NK-92 (cell line): ENCODE measurements around the gene ASTN2.

Experiments
- DNase-seq: peaks from one replicate; lab custom pipeline; 2025; ENCODE audit not compliant: unreplicated experiment; lab: John Stamatoyannopoulos, UW

ASTN2 gene

DNA sequence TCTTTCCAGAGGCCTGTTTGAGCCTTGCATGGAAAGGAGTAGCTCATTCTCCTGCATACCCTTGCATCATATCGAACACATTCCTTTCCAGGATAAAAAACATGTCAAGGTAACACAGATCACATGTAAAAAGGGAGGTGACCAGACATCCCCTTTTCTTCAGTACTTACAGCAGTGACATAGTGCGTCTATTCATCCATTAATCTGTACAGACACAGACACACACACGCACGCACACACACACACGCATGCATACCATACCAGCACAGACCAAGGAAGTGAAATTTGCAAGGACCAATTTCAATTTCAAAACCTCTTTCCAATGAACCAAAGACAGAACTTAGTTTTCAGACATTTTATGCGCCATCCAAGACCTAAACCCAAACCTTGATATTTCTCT is 1005.2 kb downstream of the ASTN2 start:
- no peak for DNase-seq

DNA sequence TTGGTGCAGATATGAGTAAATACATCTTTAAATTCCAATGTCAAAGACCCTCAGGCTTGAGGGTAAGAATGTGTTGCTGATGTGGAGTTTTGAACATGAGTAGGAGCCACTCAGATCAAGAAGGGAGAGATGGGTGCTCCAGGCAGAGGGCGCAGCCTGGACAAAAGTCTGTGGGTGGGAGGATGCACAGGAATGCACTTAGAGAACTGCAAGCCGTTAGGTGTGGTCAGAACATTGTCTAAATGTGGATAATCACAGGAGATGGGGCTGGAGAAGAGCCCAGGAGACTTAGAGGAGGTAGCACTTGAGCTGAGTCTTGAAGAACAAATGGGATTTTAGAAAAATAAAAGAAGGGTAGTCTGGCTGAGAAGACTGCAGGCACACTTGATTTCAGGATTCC is 1005.7 kb downstream of the ASTN2 start:
- DNase-seq, result no peak

DNA sequence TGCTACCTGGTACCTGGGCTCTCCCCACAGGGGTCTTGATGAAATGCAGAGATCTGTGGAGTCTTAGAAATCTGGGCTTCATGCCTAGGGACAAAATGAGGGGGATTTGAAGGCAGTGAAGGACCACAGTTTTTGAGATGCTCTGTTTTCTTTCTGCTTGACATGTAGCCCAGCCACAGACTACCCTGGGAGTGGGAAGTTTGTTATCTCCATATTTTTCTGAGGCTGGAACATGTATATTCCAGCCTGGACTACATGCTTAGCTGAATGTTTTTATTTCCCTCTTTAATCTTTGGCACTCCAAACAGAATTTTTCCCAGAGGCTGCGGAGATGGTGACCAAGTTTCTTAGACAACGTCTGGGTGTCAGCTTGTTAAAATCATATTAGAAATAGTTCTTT is 1008.4 kb downstream of the ASTN2 start:
- no peak for DNase-seq

DNA sequence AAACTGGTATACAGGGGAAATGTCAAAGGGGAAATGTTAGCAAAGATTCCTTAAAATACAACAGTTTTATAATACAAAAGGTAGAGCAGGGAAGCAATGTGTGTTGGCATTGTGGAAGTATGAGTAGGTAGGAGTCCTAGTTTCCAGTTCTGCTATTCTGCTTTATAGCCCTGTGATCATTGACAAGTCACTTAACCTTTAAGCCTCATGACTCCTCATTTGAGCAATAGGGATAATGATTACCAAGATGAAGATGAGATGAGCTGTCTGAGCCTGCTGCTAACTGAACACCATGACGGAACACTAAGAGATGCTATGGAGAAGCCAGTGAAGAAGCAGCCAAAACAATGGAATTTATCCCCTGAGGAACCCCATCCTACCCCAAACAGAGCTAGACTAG is 1009.5 kb downstream of the ASTN2 start:
- no peak for DNase-seq

DNA sequence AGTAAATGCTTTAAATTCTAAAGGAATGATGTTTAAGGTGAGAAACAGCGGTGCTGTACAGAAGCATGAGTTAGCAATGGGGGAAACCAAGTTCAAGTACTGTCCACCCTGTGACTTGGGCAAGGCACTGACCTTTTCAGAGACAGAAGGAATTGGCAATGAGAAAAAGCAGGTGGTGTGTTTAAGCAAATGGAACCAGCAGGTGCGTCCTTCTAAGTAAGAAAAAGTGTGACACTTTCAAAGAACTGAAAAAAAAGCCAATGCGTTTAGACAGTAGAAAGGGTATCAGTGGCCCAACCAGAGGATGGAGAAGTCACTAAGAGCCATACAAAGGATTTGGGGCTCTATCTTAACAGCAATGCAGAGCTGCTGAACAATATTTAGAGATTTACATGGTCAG is 1010.6 kb downstream of the ASTN2 start:
- DNase-seq, result no peak

DNA sequence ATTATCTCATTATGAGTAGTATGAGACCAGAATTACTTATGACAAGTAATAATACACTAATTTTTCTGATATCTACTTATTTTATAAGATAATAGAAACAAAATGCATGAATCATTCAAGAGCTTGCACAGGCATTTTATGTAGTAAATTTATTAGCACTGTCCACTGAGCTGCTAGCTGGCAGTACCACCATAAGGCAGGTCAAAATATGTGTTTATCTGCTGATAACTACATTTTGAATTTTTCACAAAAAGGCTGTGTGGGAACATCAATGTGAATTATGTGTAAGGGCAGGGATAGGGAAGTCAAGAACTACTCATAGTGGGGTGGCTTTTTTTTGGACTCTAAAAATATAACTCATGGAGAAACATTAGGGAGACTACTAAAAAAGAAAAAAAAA is 1011.7 kb downstream of the ASTN2 start:
- DNase-seq, result no peak

DNA sequence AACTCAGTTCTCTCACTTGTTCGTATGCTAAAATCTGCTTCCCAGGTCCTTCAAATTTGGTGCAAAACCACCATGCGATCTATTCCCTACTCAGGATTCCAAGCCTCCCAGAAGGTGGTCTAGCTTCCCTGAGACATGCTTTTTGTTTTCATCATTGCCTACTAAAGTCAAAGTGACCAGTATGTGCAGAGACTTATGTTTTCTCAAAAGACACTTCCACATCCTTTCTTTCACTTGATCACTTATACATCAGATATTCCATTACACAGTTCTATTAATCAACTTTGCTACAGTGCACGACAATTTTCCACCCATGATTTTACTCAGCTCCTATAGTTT is 1019.2 kb downstream of the ASTN2 start:
- no peak for DNase-seq

DNA sequence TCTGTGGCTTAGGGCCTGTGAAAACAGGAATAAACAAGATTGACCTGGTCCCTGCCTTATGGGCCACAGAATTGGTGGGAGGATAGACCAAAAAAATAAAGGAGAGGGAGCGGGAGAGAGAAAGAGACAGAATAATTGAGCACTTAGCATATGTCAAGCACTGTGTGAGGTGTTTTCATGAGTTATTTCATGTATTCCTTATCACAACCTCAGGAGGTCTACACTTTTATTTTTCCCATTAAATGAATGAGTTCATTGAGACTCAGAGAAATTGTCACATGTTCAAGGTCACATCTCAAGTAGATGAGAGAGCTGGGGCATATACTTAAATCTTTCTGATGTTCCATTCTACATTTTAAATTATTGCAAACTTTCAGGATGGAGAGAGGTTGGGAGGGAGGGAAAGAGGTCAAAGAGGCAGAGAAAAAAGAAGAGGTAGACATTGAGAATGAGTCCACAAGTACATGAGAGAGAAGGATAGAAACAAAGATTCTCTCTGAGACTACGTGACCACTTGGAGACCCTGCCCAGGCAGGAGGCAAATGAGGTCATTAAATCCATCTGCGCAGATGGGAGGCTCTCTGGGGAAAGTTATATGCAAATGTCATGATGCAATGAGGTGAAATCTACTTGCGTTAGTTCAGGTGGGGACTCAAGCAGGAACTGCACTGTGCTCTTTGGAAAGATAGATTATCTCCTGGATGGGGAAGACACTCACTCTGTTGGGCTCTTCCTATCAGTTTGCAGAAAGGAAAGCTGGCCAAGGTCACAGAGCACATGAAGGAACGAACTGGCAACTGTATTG is 1019.8 kb downstream of the ASTN2 start:
- DNase-seq, result no peak

DNA sequence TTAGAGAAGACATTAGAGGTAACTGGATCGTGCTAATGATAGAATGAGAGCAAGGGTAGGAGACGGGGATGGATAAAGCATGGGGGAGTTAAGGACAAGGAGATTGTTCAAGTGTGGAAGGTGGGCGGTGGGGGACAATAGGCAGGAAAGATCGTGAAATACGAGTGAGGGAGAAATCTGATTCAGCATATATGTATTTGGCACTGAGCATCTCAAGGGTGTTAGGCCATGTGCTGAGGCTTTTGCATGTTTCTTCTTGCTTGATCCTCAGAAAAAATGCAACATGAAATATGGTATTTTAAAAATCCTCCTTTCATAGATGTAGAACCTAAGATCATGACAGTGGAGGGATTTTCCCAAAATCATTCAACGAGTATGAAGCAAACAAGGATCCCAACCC is 1020.8 kb downstream of the ASTN2 start:
- no peak for DNase-seq

DNA sequence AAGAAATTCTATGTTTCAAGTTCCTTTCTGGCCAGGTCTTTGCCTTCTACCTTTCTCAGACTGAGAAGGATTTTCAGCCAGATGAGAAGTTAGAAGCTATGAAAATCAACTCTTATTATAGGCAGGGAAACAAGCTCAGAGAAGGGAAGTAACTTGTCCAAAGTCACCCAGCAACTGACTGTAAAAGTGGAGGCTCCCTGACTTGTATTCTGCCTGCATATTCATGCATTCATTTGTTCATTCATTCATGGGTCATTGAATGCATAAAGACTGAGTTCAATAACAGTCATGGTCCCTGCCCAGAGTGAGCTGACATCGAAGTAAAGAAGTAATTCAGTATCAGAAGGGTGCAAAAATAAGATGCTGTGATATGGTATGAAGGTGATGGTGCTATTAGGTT is 1021.7 kb downstream of the ASTN2 start:
- DNase-seq, result no peak

DNA sequence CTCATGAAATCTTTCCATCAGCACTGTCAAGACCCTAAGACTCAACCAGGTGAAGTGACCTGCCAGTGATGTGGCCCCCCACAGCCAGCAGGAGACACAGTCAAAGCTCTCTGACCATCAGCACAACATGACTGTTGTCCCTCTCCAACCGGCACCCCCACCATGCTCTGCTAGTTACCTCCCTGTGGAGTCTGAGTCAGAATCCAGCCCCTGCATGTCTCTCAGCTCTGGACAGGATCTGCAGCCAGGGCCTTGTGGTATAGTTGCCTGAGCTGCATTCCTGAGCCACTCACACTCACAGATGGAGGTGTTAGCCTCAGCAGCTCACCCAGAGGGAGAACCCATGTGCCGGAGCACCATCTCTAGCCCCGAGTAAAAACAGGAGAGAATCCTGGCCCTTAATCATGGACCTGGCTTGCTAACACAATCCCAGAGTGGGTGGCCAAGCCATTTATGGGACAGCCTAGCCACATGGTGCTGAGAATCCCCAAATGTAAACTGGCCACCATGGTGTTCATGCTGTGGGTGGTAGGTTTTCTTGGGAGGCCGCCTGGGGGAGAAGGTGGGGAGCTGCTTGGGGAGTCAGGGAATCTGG is 1023.5 kb downstream of the ASTN2 start:
- no peak for DNase-seq

DNA sequence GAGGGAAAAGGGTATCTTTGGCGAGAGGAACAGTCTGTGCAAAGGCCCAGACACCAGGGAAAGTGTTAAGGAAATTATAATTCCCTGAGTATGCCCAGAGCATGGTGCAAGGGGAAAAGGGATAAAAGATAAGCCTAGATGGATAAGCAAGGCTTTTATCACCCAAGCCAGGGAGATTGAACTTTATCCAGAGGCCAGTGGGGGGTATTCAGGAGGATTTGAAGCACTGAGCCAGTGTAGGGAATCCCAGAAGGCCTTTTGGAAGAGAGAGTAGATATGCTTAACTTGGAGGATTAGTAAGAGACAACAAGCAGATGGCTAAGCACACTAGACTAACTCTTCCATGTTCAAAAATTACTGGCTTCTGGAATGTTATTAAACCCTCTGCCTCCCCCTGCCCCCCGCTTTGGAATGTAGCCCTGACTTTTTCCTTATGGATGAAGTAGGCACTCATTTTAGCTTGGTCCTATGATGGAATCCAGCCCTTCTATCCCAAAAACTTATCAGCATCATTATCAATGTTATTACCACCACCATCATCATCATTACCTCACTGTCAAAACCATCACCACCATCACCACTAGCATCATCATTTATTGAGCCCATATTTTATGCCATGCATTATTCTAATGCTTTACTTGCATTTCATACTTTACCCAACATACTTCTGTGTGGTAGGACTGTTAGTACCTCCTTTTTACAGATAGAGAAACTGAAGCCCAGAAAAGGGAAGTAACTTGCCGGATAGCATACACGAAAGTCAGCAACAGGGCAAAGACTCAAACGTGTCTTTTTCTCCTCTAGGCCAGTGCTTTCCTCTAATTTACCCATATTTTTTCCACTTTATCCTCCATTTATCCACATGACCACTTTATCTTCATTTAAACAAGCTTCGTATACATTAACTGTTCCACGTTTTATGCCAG is 1024.3 kb downstream of the ASTN2 start:
- no peak for DNase-seq

DNA sequence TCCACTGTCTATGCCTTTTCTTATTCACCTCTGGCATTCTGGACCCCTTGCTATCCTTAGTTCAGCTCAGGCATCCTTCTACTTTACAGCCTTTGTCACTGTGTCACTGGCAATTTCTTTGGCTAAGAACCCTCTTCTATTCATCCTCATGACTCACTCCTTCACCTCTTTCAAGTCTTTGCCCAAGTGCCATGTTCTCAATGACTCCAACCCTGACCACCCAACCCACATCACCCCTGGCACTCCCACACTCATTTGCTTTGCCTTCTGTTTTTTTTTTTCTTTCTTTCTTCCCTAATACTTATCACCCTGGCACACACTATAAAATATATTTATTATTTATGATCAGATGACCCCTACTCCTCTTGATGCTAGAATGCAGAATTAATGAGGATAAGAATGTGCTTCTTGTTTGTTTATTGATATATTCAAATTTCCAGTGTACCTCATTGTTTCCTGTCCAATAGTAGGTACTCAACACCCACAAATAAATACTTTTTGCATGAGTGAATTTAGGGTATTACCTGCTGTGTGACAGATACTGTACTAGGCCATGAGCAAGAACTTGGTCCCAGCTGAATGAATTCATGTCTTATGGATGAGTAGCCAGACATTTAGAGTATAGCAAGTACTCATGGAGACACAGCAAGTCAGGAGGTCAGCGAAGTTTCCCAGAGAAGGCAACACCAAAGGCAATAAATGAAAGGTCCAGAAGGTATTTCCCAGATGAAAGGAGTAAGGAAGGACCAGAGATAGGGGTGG is 1025.1 kb downstream of the ASTN2 start:
- no peak for DNase-seq

DNA sequence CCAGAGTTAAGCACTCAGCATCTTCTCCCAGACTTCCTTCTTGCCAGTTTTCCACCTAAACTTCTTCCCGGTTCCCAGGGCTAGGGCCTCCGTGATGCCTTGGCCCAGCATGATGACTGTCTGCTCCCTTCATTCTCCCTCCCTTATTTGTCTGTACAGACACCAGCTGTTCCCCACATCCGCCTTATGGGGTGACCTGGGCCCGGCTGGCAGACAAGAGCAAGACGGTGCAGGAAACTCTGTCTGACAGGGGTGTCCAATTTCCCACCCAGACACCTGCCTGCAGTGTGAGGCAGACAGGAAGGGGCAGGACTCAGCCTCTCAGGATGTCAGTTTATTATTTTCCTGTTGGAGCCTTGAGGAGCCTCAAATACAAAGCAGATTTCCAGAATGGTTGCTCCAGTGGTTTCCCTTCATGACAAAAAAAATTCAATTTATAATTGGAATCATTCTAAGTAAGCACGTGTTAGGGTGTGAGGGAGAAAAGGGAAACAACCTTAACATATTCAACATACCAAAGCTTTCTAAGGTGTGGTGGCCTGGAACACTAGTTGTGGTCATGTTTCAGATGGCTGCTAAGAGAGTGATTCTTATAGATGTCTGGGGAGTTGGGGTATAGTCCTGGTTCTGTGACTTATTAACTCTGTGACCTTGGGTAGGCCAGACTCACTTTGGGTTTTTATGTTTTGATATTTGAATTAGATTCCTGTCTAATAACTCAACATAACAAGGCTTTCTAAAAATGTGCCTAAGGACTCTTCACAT is 1026.7 kb downstream of the ASTN2 start:
- DNase-seq, result no peak

DNA sequence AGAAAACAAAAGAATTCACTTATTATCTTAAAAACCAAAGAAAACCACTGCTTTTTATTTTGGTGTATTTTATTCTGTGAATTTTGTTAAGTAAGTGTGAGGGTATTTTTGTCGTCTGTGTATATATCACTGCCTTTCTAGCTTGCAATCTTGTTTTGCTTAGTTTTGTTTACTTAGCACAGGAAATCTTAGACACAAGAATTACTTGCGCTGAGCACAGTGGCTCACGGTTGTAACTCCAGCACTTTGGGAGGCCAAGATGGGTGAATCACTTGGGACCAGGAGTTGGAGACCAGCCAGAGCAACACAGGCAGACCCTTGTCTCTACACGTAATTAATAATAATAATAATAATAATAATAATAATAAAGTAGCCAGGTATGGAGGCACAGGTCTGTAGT is 1030.9 kb downstream of the ASTN2 start:
- no peak for DNase-seq

DNA sequence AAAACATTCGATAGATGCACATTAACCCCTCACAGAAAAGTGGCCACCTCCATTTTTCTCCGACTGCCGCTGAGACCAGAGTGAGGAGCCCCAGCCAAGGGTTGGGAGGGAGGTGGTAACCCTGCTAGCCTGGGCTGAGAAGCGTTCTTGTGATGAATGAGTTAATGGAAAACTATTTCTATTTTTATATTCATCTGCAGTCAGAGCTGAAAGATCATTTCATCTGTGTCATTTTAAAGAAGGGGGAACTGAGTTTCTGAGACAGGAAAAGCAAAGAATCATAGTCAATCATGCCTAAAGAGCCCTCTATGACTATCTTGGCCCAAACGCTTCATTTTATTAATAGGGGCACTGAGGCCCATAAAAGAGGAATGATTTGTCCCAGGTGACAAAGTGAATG is 1031.7 kb downstream of the ASTN2 start:
- no peak for DNase-seq

DNA sequence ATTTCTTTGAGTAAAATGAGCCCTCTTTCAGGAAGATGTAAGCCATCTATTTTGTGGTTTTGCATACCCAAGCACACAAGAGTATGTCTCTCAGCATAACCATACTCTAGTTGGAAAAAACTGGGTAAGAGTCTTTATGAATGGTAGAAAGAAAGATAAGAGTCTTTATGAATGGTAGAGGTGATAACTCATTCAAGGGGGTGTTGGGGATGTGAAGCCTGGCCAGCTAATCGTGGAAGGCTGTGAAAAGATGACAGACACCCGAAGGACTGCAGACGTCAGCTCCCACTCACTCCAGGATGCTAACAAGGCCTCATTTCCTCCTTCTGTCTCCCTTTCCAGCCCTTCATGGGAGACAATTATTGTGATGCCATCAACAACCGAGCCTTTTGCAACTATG is 1032.8 kb downstream of the ASTN2 start:
- DNase-seq, result no peak

DNA sequence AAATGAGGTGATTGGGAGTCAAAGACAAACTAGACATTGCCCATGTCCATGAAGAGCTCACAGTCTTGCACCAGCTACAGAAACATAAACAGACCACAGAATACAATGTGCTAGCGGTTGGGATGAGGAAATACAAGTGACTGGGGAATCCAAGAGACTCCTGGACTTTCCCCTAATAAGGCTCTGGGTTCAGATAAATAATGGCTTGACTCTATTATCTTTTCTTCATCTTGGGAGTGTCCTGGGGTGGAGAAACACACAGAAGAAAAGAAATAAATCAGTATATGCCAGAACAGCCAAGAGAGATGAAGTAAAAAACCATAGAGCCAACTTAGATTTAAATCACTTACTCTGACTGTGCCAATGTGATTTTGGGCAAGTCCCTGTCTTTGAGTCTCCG is 1033.5 kb downstream of the ASTN2 start:
- DNase-seq, result no peak

DNA sequence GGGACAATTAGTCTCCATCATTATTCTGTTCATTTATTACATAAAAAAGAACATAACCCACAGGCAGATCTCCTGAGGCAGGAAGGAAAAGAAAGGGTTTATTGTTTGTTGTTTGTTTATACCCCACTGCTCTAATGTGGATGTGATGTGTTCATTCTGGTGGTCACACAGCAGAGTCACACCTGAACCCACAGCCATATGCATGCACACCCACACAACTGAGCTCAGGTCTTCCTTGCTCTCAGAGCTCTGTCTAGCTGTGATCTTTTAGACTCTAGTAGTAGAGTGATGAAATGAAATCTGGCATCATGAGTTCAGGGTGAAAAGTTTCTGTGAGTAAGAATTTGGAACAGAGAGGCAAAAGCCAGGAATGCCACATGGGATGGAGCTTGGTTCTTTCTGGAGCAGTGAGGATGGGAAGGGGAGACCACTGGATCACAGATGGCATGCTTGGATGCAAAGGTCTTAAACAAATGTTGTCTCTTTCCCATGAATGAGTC is 1034.3 kb downstream of the ASTN2 start:
- no peak for DNase-seq

DNA sequence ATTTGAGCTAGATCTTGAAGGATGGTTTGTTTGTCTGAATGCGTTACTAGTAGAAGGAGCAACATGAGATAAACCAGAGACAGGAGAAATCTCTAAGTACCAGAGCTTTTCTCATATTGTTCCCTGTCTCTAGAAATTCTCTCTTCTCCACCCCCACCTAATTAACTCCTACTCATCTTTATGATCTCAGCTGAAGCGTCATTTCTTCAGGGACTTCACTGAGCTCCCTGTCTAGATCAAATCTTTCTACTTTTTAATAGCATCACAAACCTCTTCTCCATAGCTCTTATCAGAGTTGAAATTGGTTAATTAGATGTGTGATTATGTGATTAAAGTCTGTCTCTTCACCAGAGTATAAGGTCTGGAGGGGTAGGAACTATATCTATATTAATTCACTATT is 1035.0 kb downstream of the ASTN2 start:
- DNase-seq, result no peak
